Mucosa of descending colon (tissue), 3 donors: ENCODE data around the gene UGT2B11. TPM values are rescaled to one million over a fixed set of nuclear protein-coding genes. Genes with fewer than 3 reads are reported as not detected.

Experiments
- ATAC-seq: fragments of 200-7000 bp; cut with Tn5 transposase; one replicate; pipeline ENCODE4 v1.9.1; 2020; ENCODE audit warnings: mild to moderate bottlenecking, moderate library complexity
- DNase-seq, 3 donors: peaks; one replicate each; pipeline ENCODE4 v3.0.0-alpha.2; 2020
- H3K36me3 ChIP-seq: fragments of 200-600 bp; one replicate; pipeline ENCODE4 v1.8.0; 2021; ENCODE audit warnings: low read depth, mild to moderate bottlenecking
- H3K4me1 ChIP-seq: fragments of 200-600 bp; one replicate; pipeline ENCODE4 v1.8.0; 2021; ENCODE audit warnings: low read depth, mild to moderate bottlenecking
- H3K4me3 ChIP-seq: fragments of 200-600 bp; one replicate; pipeline ENCODE4 v1.8.0; 2021; ENCODE audit warnings: mild to moderate bottlenecking
- H3K9me3 ChIP-seq: fragments of 200-600 bp; one replicate; pipeline ENCODE4 v1.8.0; 2021; ENCODE audit warnings: mild to moderate bottlenecking
- CTCF ChIP-seq: fragments of 200-600 bp; IDR thresholded peaks from one replicate; pipeline ENCODE4 v1.8.0; 2022; ENCODE audit warnings: antibody characterized with exemption, mild to moderate bottlenecking
- intact Hi-C, 2 donors: fragments of 100-400 bp; cut with DNase I in 1 of 2; cut with micrococcal nuclease in 1 of 2; formaldehyde crosslinking; loops; one replicate each; pipeline versions ENCODE4 v1.11.0 to v1.11.1; 2022; cut with DNase I, micrococcal nuclease
- total RNA-seq, 3 donors: library from RNA; stranded (reverse); fragmentation: NEBNext Ultra II Directional in 2 of 3; extraction: Animal tissue kit (Norgen Biotek cat#: 25700) in 2 of 3; gene quantifications; one replicate each; pipeline versions ENCODE4 v1.2.1 to v1.2.4, GENCODE V29; 2021 to 2023
- donor health status: DM: no; HTN: no; CAD: no; lungs with moderate emphysema.
- donor health status: DM: no; HTN: no; CAD: no.
- donor health status: DM: no; HTN: yes; CAD: no.

UGT2B11 gene
- total RNA-seq, 3 donors from 2014 or later = 0.13 to 0.26 TPM; not detected in 1

DNA sequence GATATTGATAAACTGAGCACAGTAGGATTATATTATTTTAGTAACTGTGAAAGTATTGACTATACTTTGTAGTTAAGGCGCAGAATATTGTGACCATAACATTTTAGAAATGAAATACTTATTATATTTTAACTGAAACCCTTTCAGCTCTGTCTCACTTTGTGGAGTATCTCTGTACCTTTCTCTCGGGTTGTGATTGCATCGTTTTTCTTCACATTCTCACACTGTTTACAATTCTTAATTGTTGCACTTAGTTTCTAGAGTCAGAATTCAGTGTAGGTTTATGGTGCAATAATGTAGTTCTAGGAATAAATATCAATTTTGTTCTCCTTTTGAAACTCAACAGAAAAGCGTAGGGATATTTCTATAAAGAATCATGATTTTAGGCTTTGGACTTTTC lies 60.5 kb downstream of the UGT2B11 start:
- intact Hi-C loops = no loop called here
- Histone ChIP-seq H3K4me1 (no peaks in the 10 kb centered on the region), H3K9me3 (no peaks in the 10 kb centered on the region), H3K36me3 (no peaks in the 10 kb centered on the region), H3K4me3 (no peak overlapping the region)
- TF ChIP-seq CTCF = no peak
- ATAC-seq = no peak
- no peak for DNase-seq

Other genes with a start within 250 kb of the UGT2B11 start
- gene UGT2B7, start 118.3 kb downstream of the UGT2B11 start, total RNA-seq = 1 to 10 TPM in 2 of 3 donors, under 1 TPM in 1; 0.73 to 6.0 (median 5.2) TPM
- gene UGT2B28, start 65.7 kb upstream of the UGT2B11 start, total RNA-seq = not detected